Activated gamma-delta T cell treated with anti-CD3 and anti-CD28 coated beads, Interleukin-2, amount 50 U/mL, for 16 hours (primary cell): ENCODE measurements around the gene CDR2L.
A peak's percentile ranks its signal among the peaks of the same experiment; 100 is the strongest.
"Not testable (repeated sequence)": the region's sequence is repeated elsewhere in the genome, so short reads cannot be mapped to it uniquely, and the experiment has no call there.

Experiments used
- DNase-seq: peaks from one replicate; pipeline ENCODE4 v3.0.0-alpha.2; 2020; ENCODE audit warnings: low read depth

Gene CDR2L

DNA sequence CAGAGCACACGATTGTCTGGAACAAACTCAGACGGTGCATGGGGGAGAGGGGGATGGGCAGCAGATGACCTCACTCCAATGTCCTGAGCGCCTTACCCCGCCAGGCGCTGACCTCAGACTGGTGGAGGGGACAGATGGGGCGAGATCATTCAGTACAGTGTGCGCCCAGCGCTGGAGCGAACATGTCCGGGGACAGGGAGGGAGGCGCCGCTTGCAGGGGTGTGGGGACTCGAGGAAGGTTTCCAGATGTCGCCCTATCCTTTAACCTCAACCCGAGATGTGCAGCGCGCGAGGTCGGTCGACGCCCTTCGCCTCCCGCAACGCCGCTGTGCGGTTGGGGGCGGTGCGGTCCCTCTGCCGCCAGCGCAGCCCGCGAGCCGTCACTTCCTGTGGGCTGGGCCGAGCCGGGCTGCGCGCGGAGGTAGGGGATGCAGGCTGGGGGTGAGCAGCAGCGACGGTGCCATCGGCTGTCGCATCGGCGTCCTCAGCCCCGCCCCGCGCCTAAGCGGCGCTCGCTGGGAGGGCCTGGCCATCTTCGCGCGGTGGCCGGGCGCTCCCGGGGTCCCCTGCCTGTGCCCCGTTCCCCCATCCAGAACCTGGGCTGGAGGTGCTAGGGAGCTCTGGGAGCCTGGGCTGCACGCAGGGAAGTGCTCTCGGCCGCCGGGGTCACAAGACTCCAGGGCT, 5.3 kb upstream of the CDR2L start:
- DNase-seq = peak; percentile 62

DNA sequence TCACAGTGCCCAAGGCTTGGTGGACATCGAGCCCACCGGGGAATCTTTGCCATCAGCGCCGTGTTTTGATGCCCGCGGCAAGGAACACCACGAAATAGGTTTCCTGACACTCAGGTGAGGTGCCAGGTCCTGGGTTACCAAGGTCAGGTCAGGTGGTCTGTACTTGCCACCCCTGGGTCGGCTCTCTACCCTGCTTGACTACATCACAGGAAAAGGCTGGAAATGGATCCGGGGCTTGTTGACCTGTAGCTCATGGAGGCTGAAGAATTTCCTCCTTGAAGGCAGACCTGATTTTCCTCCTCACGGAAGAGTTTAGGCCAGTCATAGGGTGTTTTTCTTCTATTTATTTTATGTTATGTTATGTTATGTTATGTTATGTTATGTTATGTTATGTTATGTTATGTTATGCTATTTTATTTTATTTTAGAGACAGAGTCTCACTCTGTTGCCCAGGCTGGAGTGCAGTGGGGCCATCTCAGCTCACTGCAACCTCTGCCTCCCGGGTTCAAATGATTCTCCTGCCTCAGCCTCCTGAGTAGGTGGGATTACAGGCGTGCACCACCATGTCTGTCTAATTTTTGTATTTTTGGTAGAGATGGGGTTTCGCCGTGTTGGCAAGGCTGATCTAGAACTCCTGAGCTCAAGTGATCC, 4.6 kb upstream of the CDR2L start:
- DNase-seq = not testable (repeated sequence)

DNA sequence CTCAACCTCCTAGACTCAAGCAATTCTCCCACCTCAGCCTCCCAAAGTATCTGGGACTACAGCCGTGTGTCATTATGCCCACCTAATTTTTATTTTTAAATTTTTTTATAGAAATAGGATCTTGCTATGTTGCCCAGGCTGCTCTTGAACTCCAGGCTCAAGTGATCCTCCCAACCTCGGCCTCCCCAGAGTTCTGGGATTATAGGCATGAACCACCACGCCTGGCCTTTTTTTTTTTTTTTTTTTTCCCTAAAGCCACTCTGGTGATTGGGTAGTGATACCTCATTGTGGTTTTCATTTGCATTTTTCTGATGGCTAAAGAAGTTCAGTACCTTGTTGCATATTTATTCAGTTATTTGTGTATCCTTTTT, 1.2 kb upstream of the CDR2L start:
- no peak for DNase-seq

DNA sequence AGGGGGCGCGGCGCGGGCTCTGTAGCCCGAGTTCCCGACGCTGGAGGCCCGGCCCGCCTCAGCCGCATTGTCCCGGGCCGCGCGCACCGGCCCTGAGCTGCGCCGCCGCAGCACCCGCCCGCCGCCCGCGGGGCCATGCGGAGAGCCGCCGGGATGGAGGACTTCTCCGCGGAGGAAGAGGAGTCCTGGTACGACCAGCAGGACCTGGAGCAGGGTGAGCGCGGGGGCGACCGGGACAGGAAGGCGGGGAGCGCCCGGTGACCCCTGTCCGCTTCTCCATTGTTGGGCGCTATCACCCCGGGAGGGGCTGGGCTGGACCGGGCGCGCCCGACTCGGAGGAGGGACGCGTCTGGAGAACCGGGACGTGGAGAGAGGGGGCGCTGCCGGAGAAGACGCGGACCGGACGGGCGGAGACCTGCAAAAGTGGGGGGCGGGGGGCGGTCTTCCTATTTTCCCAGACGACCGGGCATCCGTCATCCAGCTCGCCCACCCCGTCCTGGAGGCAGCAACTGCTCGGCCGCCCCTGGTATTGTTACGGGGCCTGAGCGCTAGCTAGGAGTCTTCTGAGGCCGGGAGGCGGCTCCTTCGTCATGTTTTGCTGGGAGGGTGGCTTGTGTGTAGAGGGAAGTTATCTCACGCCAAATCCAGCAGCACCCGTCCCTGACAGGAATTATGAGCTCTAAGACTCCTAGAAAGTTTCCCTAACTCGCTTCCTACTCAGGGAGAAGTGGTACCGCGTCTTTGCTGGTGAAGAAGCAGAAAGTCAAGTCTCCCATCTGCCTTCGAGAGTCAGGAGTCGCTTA, 678 bp downstream of the CDR2L start:
- no peak for DNase-seq

DNA sequence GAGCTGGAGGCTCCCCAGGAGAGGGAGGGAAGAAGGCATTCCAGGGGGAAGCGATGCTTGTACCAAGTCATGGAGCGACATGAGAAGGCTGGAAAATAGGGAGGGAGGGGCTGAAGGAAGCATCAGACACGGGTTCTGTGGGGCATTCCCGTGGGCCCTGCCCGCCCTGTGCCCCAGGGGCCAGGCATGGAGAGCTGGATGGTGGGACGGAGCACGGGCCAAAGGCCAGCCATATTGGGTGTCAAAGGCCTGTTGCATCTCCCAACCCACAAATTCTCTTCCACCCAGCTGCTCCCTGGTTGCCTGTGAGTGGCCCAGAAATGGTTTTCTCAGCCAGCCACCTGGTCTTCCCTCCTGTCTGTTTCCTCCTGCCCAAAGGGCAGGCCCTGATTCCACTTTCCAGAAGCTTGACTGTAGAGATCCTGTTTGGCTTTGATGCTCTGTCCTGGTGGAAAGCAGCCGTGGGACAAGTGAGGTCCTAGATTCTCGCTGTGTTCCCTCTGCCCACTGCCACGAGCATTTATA, 3.2 kb downstream of the CDR2L start:
- no peak for DNase-seq

DNA sequence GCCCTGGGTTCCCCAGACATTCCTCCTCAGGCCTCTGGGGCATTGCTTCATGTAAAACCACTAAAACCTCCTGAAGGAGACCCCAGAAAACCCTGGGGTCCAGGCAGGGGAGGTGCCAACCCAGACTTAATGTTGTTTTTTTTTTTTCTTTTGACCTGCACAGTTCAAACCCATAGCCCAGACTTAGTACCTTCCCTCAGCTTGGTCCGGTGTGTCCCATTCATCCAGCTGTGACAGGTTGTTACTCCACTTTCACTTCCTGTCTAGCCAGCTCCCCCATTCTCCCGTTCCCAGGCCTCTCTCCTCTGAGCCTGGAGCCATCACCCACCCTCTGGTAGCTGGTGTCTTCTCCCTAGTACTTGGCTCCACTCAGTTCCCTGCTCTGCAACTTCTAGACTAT, 4.8 kb downstream of the CDR2L start:
- no peak for DNase-seq

DNA sequence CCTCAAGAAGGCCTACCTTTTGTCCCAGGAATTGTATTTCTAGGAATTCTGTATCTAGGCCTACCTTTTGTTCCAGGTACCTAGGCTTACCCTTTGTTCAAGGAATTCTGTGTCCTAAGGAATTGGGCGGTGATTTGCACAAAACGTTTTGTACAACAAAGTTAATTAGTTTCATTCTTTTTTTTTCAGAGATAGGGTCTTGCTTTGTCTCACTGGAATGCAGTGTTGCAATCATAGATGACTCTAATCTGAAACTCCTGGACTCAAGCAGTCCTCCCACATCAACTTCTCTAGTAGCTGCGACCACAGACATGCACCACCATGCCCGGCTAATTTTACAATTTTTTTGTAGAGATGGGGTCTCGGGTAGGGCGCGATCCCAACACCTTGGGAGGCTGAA, 7.0 kb downstream of the CDR2L start:
- DNase-seq = no peak

DNA sequence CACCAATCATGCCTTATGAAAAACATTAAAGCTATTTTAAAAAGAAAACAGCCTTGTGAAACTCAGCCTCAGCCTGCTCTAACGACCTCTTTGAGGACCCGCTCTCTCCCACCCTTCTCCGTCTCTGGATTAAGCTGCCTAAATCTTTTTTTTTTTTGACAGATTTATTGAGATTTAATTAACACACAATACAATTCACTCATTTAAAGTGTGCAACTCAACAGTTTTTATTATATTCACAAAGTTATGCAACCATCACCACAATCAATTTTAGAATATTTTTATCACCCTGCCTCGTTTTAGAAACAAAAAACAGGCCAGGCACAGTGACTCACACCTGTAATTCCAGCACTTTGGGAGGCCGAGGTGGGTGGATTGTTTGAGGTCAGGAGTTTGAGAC, 8.4 kb downstream of the CDR2L start:
- no peak for DNase-seq

DNA sequence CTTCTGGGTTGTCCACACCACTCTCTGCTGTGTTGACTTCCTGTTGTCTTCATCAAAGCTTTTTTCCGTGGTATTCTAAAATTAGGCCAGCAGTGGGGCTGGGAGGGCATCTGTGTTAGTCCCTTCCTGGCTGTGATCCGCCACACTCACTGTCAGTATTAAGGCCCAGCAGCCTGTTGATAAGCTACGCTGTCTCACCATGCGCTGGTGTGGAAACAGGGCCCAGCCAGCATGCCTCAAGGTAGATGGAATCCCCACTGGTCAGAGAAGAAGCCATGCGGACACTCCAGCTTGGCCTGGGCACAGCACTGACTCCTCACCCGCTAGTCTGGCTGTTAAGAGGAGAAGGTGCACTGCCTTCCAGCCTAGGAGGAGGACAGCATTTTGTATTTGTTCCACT, 11.4 kb downstream of the CDR2L start:
- no peak for DNase-seq

DNA sequence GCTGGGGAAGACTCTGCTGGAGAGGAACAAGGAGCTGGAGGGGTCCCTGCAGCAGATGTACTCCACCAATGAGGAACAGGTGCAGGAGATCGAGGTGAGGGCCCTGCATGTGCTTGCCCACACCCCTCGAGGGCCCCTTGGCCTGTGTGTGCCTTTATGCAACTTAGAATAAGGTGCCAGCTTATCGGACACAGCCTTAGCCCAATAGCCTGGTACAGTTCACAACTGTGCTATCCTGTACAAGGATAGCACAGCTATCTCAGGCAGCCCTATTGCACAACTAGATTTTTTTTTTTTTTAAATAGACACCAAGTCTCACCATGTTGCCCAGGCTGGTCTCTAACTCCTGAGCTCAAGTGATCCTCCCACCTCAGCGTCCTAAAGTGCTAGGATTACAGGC, 12.1 kb downstream of the CDR2L start:
- no peak for DNase-seq

DNA sequence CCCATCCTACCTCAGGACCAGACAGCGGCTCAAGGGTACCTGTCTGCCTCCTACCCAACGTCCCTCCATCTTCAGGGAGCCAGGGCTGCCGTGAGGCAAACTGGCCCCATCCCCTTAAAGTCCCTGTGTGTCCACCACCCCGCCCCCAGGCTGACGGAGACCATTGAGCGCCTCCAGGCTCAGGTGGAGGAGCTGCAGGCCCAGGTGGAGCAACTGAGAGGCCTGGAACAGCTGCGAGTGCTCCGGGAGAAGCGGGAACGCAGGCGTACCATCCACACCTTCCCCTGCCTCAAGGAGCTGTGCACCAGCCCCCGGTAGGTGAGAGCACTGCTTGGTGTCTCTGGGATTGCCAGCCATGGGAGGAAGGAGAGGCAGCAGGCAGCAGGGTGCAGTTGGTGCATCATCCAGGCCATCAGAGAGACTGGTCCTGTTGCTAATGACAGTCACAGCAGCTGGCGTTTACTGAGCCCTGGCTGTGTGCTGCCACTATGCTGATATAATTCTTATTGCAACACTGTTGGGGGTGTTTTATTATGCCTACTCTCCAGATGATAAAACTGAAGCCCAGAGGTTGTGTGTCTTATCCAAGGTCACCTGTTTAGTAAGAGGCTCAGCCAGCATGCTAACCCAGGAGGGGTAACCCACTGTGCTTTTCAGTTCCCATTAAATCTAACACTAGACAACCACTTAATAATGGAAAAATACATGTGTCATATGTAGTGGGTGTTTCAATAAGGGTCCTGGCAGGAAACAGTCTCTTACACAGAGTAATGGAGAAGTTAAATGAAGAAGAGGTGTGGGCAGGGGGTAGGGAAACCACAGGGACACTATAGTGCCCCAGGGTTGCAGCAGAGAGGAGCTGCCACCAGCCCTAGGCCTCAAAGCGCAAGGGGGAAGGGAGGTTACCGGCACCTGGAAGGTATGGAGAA, 14.7 kb downstream of the CDR2L start:
- no peak for DNase-seq

DNA sequence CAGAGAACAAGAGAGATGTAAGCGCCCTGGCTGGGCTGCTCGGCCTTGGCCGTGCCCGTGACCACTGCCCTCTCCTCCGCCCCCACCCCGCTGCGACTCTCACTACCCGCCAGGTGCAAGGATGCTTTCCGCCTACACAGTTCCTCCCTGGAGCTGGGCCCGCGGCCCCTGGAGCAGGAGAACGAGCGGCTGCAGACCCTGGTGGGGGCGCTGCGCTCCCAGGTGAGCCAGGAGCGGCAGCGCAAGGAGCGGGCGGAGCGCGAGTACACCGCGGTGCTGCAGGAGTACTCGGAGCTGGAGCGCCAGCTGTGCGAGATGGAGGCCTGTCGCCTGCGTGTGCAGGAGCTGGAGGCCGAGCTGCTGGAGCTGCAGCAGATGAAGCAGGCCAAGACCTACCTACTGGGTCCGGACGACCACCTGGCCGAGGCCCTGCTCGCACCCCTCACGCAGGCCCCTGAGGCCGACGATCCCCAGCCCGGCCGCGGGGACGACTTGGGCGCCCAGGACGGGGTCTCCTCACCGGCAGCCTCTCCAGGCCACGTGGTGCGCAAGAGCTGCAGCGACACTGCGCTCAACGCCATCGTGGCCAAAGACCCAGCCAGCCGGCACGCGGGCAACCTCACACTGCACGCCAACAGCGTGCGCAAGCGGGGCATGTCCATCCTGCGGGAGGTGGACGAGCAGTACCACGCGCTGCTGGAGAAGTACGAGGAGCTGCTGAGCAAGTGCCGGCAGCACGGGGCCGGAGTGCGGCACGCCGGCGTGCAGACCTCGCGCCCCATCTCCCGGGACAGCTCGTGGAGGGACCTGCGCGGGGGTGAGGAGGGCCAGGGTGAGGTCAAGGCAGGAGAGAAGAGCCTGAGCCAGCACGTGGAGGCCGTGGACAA, 15.9 kb downstream of the CDR2L start:
- no peak for DNase-seq

DNA sequence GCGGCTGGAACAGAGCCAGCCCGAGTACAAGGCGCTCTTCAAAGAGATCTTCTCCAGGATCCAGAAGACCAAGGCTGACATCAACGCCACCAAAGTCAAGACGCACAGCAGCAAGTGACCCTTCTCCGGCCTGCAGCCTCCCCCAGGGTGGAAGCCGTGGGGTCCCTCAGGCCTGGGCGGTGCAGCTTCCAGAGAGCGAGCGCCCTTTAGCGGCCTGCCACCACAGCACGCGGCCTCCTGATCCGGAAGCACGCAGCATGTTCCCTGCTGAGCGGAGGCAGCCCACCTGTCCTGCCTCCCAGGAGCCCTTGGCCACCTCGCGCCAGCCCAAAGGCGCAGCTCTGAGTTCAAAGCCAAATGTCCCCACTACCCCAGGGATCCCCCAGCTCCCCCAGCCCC, 16.5 kb downstream of the CDR2L start:
- DNase-seq = no peak

DNA sequence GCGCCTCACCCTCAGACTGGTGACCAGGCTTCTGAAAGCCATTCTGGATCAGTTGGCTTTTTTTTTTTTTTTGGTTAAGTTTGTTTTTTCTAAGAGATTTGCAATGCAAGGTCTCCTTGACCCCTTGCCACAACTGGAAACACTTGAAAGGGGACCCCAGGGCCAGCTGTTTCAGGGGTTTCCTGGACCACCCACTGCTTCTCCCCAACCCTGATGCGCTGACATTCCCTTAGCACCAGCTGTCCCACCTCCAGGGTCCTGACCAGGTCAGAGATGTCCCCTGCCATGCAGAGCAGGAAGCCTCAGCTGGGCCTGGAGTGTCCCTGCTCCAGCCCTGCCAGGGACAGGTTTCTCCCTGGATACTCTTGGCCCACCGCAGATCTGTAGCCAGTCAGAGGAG, 16.9 kb downstream of the CDR2L start:
- DNase-seq = no peak

DNA sequence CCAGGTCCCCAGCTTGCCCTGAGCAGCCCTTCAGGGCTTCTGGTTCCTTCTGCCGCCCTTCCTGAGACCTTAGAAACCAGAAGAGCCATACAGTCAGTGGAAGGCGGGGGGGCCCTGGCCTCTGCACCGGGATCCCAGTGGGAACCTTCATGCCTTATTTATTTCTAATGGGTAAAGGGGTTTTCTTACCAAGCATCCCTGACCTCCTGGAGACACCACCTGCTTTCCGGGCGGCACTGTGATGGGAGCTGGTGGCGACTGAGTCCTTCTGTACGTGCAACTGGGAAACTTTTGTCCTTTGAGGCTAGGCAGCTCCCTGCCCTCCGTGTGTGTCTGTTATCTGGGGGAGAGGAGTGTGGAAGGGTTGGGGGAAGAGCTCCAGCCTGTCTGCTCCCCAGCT, 17.9 kb downstream of the CDR2L start:
- no peak for DNase-seq

DNA sequence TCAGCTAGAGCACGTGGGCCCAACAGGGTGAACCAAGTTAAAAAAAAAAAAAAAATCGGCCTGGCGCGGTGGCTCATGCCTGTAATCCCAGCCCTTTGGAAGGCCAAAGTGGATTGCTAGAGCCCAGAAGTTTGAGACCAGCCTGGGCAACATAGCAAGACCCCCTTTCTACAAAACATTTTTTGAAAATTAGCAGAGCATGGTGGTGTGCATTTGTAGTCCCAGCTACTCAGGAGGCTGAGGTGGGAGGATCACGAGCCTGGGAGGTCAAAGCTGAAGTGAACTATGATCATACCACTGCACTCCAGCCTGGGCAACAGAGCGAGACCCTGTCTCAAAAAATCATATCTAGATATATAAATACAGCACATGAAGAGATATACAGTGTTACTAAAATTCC, 18.7 kb downstream of the CDR2L start:
- DNase-seq = not testable (repeated sequence)

DNA sequence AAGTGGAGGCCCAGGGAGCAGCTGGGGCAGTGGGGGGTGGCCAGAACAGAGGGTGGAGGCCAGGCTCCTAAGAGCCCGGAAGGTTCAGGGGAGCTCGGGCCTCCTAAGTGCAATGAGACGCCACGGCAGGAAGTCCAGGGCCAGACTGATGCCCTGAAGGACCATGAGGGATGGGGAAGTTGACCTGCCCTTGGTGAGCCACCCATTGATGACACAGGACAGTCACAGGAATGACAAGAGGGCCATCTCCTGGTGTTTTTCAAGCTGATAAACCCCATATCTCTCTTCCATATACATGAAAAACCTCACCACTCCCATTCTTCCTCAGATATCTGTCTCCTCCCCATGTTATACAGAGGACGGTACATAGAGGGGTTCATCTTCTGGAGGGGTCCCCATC, 19.2 kb downstream of the CDR2L start:
- DNase-seq = no peak

DNA sequence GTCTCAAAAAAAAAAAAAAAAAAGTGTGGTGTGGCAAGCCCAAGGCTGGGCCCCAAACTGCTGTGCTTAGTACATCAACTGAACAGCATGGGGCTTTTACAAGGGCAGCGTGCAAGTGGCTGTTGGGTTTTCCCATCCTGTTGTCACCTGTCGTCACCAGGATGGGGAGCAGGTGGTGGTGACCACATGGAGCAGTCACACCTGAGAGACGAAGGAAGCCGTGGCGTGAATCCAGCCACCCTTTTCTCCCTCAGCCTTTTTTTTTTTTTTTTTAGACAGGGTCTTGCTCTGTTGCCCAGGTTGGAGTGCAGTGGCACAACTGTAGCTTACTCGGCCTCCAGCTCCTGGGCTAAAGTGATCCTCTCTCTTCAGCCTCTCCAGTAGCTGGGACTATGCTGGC, 20.9 kb downstream of the CDR2L start:
- DNase-seq = no peak

DNA sequence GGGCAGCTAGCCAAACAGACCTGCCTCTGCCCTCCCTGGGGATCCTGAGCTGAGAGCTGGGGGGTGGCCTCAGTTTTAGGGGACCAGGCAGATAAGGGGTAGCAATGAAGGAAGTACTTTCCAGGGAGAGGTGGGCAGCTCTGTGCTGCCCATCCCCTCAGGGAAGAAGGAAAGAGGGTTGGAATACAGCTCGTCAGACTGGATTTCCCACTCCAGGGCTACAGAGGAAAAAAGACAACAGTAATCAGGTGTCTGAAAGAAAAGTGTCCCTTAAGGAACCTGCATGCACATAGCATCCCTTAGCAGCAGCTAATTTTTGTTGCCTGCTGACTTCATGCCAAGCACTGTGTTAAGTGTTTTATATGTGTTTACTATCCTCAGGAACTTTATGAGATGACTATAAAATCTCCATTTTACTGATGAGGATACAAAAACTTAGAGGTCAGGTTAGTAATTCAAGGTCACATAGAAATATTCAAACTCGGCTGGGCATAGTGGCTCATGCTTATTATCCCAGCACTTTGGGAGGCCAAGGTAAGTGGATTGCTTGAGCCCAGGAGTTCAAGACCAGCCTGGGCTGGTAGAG, 21.8 kb downstream of the CDR2L start:
- DNase-seq = no peak

DNA sequence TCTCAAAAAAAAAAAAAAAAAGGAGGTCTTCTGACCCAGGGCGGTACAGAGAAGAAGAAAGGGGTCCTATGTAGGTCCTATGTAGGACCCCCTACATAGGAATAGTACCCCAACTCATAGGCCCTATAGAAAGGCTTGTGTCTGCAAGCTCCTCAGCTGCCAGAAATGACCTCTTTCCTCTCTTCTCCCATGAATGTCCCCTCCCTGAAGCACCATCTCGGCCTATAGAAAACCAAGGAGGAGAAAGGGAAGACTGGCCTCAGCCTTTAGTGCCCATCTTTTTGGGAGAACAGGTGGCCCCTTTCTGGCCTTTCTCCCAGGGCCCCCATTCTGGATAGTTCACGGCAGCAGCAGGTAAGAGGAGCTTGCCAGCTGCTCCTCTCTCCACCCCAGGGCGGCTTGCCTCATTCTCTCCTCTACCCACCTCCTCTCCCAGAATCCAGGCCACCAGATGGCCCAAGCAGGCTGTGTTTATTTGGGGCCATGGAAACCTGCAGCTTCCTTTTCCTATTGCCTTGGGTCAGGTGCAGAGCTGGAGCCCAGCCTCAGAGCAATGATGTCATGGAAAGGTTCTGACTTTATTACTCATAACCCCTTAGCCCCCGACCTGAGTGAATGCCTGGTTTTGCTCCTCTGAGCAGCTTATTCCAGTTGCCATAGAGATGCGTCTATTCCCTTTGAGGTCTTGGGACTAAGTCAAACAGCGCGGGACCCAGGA, 23.4 kb downstream of the CDR2L start:
- DNase-seq = no peak
